Sigmoid colon (tissue), 7 donors: Measurements from ENCODE around the gene CD93. TPM values are rescaled to one million over a fixed set of nuclear protein-coding genes. Genes with fewer than 3 reads are reported as not detected.

Source experiments
- DNase-seq: peaks from one replicate; pipeline ENCODE4 v3.0.0-alpha.2; 2019
- H3K27ac ChIP-seq, 4 donors: fragments of 200-600 bp; sonication (generic); one replicate each; pipeline ENCODE4 v1.5.1; 2016 to 2019; ENCODE audit warnings: mild to moderate bottlenecking in 1 of 4
- H3K27me3 ChIP-seq, 3 donors: fragments of 200-600 bp; sonication (generic); one replicate each; pipeline ENCODE4 v1.5.1; 2019; ENCODE audit warnings: mild to moderate bottlenecking in 1 of 3
- H3K36me3 ChIP-seq, 4 donors: fragments of 200-600 bp; sonication (generic); one replicate each; pipeline ENCODE4 v1.5.1; 2016 to 2019
- H3K4me1 ChIP-seq, 4 donors: fragments of 200-600 bp; sonication (generic); one replicate each; pipeline ENCODE4 v1.5.1; 2017 to 2019
- H3K4me3 ChIP-seq, 4 donors: fragments of 200-600 bp; sonication (generic); one replicate each; pipeline ENCODE4 v1.5.1; 2017 to 2019; ENCODE audit warnings: mild to moderate bottlenecking in 2 of 4, moderate library complexity in 1 of 4
- H3K9me3 ChIP-seq, 4 donors: fragments of 200-600 bp in 3 of 4; sonication (generic) in 3 of 4; one replicate each; pipeline versions ENCODE4 v1.5.1 to v1.6.1; 2013 to 2019
- EP300 ChIP-seq, 4 donors: sonication (generic); formaldehyde crosslinking; IDR thresholded peaks; one replicate each; pipeline ENCODE4 v1.6.1; 2017; ENCODE audit warnings: antibody characterized with exemption in 4 of 4
- POLR2A ChIP-seq, 2 donors: fragments of 450-650 bp; IDR thresholded peaks; one replicate each; pipeline ENCODE4 v1.6.1; 2016; ENCODE audit warnings: antibody characterized with exemption in 2 of 2, mild to moderate bottlenecking in 2 of 2, moderate library complexity in 2 of 2
- POLR2AphosphoS5 ChIP-seq, 4 donors: sonication (generic); formaldehyde crosslinking; IDR thresholded peaks; one replicate each; pipeline ENCODE4 v1.6.1; 2017; ENCODE audit warnings: antibody characterized with exemption in 4 of 4
- WGBS, 2 donors: extraction: QIAGEN DNeasy Blood & Tissue Kit; methylation state at CpG; one replicate each; pipeline ENCODE4 v1.1.7; 2013; 5-methylcytosine and 5-hydroxymethylcytosine counted together
- intact Hi-C: fragments of 100-400 bp; cut with DNase I; formaldehyde crosslinking; loops from one replicate; pipeline ENCODE4 v1.15.1; 2023
- polyA plus RNA-seq, 3 donors: library from polyadenylated mRNA; stranded (reverse); fragments of 200-250 nt; gene quantifications; one replicate each; pipeline ENCODE4 v1.2.3, GENCODE V29; 2013
- total RNA-seq, 4 donors: library from RNA; depleted of rRNA; stranded (reverse); fragments of >200 nt; gene quantifications; one replicate each; pipeline ENCODE4 v1.1.0, GENCODE V29; 2016
- TF ChIP-seq, protein P1 (sequence below), 4 experiments: fragments of 450-650 bp in 3 of 4; fragments of 200-600 bp in 1 of 4; IDR thresholded peaks; one replicate each; pipeline ENCODE4 v1.5.1; 2016 to 2019; ENCODE audit warnings: antibody characterized with exemption in 4 of 4, mild to moderate bottlenecking in 3 of 4, moderate library complexity in 2 of 4
- donor health status: healthy with polysubstance abuse.
- donor health status: Bipolar disorder and iron deficiency.
- donor health status: healthy.

CD93 gene
- total and polyA plus RNA-seq, 7 donors: 1.8 to 27.2 (median 14.5) TPM

DNA sequence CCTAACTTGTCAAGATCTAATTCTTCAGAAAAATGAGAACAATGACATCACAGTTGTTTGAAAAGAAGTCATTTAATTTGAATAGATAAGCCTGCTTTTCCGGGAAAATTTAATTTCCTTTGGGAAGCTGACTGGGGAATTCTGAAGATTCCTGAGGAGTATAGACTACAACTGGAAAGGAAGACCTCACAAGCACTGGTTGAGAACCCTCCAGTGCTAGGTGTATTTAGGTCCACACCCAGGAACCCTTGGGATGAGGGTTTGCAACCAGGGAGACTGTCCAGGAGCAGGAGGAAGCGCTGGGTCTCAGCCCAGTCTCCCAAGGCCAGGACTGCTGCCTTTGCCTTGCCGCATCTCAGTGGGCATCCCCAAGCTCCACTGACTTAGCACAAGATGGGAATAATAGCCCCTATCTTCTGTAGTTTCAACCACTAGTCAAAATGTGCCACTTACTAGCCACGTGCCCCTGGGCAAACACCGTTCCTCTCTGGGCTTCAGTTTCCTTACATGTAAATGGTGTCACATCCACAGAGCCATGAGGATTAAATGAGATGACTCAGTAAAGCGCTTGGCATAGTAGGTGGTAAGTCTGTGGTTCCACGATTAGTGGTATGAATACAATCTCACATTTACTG, 6.9 kb upstream of the CD93 start:
- Histone ChIP-seq H3K27ac (no peak overlapping the region), H3K27me3 (no peaks in the 10 kb centered on the region), H3K9me3 (no peaks in the 10 kb centered on the region), H3K36me3 (no peaks in the 10 kb centered on the region), H3K4me1 (no peaks in the 10 kb centered on the region), H3K4me3 (no peak overlapping the region)
- no peak for DNase-seq
- TF ChIP-seq POLR2A (IDR thresholded peaks at IDR 0.05) (no peak), POLR2AphosphoS5 (IDR thresholded peaks at IDR 0.05) (no peak), EP300 (IDR thresholded peaks at IDR 0.05) (no peak)
- TF ChIP-seq, protein P1, sequence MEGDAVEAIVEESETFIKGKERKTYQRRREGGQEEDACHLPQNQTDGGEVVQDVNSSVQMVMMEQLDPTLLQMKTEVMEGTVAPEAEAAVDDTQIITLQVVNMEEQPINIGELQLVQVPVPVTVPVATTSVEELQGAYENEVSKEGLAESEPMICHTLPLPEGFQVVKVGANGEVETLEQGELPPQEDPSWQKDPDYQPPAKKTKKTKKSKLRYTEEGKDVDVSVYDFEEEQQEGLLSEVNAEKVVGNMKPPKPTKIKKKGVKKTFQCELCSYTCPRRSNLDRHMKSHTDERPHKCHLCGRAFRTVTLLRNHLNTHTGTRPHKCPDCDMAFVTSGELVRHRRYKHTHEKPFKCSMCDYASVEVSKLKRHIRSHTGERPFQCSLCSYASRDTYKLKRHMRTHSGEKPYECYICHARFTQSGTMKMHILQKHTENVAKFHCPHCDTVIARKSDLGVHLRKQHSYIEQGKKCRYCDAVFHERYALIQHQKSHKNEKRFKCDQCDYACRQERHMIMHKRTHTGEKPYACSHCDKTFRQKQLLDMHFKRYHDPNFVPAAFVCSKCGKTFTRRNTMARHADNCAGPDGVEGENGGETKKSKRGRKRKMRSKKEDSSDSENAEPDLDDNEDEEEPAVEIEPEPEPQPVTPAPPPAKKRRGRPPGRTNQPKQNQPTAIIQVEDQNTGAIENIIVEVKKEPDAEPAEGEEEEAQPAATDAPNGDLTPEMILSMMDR (IDR thresholded peaks at IDR 0.05): no peak
- intact Hi-C loops: no loop called here
- 73 to 80% methylated on average over 7 of the region's 7 CpGs for WGBS, 2 donors

DNA sequence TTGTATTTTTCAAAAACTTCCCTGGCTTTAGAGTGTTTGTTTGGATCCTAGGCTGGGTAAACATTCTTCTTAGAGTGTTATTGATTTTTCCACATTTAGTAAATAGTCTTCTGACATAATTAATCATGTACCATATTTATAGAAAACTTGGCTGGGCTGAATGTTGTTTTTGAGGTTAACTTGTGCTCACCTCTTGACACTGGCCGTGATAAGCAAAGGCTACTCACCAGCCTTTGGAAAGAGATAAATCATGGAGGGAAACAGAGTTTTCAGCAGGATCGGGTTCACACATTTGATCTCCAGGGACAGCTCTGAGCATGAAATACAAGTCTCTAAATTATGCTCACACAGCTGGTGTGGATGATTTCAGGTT, 6.2 kb upstream of the CD93 start:
- H3K36me3 ChIP-seq: no peaks in the 10 kb centered on the region
- WGBS, 2 donors: 18 to 57% methylated on average over 2 of the region's 2 CpGs
- H3K4me1 ChIP-seq: no peaks in the 10 kb centered on the region
- TF ChIP-seq POLR2AphosphoS5 (IDR thresholded peaks at IDR 0.05): no peak
- TF ChIP-seq, protein P1 (IDR thresholded peaks at IDR 0.05): no peak
- TF ChIP-seq EP300 (IDR thresholded peaks at IDR 0.05): no peak
- TF ChIP-seq POLR2A (IDR thresholded peaks at IDR 0.05): no peak
- intact Hi-C loops: no loop called here
- DNase-seq: no peak
- H3K27me3 ChIP-seq: no peaks in the 10 kb centered on the region
- H3K4me3 ChIP-seq: no peak overlapping the region
- H3K9me3 ChIP-seq: no peaks in the 10 kb centered on the region
- no peak overlapping the region for H3K27ac ChIP-seq

DNA sequence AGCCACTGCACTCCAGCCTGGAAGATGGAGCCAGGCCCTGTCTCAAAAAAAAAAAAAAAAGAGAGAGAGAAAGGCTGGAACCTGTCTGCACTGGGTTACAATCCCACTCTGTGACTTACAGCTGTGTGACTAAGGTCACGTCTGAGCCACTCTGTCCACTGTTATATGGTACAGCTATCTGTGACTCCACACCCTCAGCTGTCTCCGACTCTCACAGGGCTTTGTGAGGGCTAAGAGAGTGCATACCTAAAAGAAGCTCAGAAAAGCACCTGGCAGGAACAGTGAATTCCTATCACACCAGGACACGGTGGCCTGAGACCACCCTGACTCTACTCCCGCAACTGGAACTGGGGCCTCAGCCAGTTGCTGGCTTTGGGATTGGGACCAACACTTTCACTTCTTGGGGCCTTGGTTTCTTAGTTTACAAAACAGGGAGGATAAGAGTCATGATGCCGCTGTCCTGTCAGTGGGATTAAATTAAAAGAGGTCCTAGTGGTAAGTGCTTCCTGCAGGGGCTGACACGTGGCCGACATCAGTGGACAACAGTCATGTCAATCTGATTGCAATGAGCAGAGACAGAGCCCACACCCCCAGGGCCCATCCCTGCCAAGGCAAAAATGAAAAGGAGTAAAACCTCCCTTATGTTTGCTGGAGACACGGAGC, 5.7 kb upstream of the CD93 start:
- no peaks in the 10 kb centered on the region for H3K9me3 ChIP-seq
- H3K36me3 ChIP-seq: no peaks in the 10 kb centered on the region
- H3K4me1 ChIP-seq: peaks cover 0 to under 1% (median 0%) of the 10 kb centered on the region in 4 donors
- no peak overlapping the region for H3K27ac ChIP-seq
- no peak for DNase-seq
- 42 to 65% methylated on average over 8 of the region's 8 CpGs for WGBS, 2 donors
- H3K4me3 ChIP-seq: no peak overlapping the region
- H3K27me3 ChIP-seq: no peaks in the 10 kb centered on the region
- intact Hi-C loops: no loop called here
- TF ChIP-seq, protein P1 (IDR thresholded peaks at IDR 0.05): no peak
- TF ChIP-seq POLR2AphosphoS5 (IDR thresholded peaks at IDR 0.05): no peak
- no peak for TF ChIP-seq EP300 (IDR thresholded peaks at IDR 0.05)
- TF ChIP-seq POLR2A (IDR thresholded peaks at IDR 0.05): no peak

DNA sequence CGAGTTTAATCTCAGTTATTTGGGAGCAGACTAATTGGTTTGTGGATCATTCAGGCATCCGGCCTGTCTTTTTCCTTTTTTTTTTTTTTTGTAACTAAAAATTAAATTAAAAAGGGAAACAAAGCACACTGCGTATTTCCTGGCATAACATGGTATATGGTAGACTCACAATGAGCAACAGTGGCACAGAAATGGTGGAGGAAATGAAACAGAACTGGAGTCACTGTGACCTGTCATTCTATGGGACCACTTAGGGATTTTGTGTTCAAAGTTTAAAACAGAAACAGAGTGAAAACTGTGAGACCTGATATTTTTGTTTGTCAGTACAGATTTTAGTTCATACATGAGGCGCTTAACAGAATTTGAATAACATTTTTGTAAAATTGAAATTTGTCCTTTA, 4.8 kb upstream of the CD93 start:
- TF ChIP-seq, protein P1 (IDR thresholded peaks at IDR 0.05): no peak
- TF ChIP-seq POLR2A (IDR thresholded peaks at IDR 0.05) (no peak), EP300 (IDR thresholded peaks at IDR 0.05) (no peak), POLR2AphosphoS5 (IDR thresholded peaks at IDR 0.05) (no peak)
- no peaks in the 10 kb centered on the region for H3K9me3 ChIP-seq
- no peak overlapping the region for H3K4me3 ChIP-seq
- intact Hi-C loops: no loop called here
- 78 to 82% methylated on average over 4 of the region's 4 CpGs for WGBS, 2 donors
- H3K36me3 ChIP-seq: no peaks in the 10 kb centered on the region
- no peak for DNase-seq
- no peak overlapping the region for H3K27ac ChIP-seq
- H3K4me1 ChIP-seq: peaks cover 0 to 8% (median 2%) of the 10 kb centered on the region in 4 donors
- no peaks in the 10 kb centered on the region for H3K27me3 ChIP-seq
